Activated CD4-positive, alpha-beta T cell treated with anti-CD3 and anti-CD28 coated beads, Interleukin-2, amount 50 U/mL, for 16 hours (primary cell): ENCODE data around the gene TRIM71.
A peak's percentile ranks its signal among the peaks of the same experiment; 100 is the strongest.

Experiments
- DNase-seq: peaks from one replicate; pipeline ENCODE4 v3.0.0-alpha.2; 2020

The TRIM71 gene

DNA sequence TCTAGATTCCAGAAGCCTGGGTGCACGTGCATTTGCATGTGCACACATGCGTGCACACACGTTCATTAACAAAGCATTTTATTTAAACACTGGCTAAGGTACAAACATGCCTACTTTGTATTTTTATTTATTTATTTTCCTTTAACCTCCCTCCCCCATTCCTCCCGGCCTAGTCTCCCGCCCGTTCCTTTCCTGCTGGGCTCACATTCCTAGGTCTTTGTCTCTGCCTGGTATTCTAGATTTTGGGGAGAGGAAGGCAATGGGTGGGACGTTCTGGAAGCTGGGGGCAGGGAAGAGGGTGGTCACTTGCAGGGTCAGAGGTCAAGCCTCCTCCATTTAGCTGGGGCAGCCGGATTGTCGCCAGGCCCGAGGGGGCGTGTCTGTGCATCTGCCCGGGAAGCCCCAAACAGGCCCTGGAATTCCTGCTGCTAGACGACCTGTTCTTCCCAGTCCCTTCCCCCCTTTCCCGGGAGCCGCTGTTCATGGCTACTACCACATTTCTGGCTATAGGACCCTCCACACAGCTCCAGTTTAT lies 51.8 kb downstream of the TRIM71 start:
- no peak for DNase-seq

DNA sequence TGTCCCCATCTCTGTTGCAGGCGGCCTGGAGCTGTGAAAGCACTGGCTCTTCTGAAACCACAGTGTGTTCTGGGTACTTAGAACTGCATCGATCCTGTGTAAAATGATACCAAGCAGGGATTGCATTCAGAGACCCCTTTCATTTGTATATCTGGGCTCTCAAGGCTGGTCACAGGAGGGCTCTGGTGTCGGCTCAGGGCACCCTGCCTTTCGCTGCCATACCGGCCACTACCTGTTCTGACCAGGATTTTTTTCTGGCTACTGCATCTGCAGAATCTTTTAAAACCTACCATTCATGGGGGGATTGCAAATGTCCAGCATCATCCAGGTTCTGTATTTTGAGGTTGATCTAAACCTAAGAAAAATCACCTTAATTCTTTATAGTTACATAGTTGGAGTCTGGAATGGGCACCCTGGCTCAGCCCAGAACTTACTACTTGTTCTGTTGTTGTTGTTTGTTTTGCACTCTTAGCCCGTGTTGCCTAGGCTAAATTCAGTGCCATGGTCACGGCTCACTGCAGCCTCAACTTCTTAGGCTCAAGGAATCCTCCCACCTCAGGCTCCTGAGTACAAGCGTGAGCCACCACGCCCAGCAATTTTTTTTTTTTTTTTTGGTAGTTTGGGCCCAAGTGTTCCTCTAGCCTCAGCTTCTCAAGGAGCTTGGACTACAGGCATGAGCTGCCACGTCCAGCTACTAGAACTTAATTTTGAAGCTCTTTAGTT lies 52.7 kb downstream of the TRIM71 start:
- DNase-seq = no peak

DNA sequence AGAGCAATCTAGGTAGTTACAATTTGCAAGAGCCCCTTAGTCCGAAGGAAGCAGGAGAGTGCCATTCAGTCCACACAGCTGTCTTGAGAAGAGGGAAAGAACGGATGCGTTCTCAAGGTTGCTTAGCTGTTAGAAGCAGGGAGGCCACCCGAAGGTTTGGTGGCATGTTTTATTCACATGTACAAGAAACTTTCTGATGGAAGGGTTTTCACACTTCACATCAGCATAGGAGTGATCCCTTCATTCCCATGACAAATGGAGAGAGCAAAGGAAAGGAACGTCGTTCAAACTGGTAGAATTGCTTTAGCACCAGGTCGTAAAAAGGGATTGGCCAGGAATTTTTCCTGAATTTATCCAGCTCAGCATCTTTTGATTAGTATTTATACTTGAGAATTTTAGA lies 53.5 kb downstream of the TRIM71 start:
- DNase-seq = no peak

DNA sequence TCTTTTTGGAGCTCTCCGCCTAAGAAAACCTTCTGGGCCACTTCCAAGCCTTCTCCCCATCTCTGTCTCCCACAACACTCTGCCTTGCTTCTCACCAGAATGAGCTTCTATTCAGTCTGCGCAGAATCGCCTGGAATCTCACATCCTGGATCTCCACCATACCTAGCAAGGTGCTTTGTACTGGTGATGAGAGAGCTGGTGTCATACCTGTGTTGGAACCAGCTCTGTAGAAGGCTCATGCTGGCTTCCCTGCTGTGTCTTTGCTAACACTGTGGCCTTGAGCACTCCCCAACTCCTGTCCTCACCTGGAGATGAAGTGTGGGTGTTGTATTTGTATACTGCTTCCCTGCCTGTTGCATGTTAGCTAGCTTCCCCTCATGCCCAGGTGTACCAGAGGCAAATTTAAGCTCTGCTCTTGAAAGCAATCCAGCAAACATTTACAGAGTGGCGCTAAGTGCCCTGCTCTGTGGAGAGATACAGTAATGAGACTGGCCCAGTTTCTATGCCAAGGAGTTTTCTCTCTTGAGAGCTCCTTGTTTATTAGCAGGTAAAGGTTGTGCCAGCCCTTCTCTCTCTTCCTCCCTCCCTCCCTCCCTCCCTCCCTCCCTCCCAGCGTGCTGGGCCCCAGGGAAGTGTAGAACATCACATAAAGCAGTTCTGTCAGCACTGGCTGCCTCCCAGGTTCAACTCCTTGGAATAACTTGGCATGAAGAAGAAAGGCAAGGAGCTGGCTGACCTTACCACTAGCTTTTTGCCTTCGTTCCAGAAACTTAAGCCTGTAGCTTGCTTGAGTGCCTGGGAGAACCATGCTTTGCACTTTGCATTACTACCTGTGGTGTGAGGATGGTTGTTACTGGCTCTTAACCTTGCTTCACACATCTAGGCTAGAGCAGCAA lies 54.9 kb downstream of the TRIM71 start:
- no peak for DNase-seq

DNA sequence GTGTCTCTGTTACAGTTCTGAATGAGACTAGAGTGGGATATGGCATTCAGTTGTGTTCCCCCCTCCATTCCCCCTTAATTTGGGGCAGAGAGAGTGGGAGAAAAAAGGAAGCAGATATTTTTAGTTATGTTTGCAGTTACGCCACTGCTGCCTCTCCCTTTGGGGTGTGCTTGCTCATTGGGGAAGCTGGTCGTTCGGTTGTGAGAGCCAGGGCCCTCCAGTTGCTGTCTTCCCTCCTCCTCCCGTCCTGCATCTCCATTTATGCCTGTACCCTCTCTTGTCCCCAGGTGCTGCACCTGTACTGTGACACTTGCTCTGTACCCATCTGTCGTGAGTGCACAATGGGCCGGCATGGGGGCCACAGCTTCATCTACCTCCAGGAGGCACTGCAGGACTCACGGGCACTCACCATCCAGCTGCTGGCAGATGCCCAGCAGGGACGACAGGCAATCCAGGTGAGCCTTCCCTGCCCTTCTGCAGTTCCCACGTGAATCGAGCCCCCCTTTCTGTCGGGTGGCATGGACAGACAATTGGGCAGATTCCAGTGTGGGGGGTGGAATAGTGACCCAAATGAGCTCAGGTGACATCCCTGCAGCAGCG lies 55.8 kb downstream of the TRIM71 start:
- no peak for DNase-seq

DNA sequence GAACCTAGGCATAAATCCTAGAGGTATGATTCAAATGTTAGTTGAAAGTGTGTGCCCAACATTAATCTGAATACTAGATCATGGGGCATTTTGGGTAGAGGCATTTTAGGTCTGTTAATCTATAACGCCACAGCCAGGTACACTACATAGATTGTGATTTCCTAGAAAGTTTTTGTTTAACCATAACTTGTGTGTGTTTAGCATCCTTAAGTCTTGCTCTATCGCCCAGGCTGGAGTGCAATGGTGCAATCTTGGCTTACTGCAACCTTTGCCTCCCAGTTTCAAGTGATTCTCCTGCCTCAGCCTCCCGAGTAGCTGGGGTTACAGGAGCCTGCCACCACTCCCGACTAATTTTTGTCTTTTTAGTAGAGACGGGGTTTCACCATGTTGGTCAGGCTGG lies 59.1 kb downstream of the TRIM71 start:
- DNase-seq = no peak

DNA sequence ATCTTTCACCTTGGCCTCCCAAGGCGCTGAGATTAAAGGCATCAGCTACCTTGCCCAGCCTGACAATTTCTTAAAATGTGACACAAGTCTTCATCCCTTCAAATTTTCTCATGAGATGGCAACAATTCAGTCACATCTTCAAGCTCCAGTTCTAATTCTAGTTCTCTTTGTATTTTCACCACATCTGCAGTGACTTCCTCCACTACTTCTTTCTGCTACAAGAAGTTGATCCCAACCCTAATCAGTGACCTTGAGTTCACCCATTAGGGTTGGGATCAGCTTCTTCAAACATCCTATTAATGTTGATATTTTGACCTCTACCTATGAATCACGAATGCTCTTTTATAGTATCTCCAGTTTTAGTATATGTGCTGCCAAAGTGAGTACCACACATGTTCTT lies 59.8 kb downstream of the TRIM71 start:
- no peak for DNase-seq

DNA sequence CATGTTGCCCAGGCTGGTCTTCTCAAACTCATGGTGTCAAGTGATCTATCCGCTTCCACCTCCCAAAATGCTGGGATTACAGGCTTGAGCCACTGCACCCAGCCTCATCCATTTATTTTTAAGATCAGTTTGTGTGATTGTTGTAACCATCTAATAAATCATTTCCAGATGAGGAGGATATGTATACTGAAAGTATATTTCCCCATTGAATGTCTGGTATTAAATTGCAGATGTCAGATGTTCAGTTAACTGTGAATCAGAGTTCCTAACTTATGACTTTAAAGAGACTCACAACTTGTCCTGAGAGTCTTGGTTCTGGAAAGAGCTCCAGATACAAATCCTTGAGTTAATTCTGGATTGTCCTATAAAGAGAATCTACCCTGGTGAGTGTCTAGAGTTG lies 62.4 kb downstream of the TRIM71 start:
- DNase-seq = no peak

DNA sequence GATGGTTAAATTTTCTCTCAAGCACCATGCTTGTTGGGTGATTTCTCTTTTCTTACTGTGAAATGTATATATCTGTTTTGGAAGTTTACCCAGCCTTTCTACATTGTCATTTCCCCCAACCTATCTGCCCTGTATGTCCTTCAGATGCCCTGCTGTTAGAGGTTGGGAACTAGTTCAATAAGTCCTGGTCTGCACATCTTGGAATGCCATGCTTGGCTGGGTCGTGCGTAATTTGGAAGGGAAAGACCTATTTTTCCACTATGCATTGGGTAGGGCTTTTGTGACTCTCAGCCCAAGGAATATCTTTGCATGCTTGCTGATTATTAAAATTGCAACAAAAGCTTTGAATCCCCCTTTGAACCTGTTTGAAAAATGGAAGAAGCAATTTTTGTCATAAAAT lies 63.8 kb downstream of the TRIM71 start:
- DNase-seq = no peak

DNA sequence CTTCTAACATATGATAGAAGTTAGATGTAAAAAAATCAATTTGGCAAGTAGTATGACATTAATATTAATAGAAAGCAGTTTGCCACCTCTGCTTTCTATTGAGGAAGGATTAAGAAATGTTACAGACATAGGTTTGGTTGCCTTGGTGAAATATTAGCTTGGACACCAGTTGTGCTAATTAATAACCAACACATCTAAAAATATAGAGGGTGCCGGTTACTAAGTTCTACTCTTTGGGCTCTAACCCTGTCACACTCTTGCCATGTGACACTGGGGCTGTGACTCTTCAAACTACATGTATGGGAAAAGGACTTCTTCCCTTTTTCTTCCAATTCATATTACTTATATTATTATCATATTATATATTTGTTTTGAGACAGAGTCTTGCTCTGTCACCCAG lies 64.4 kb downstream of the TRIM71 start:
- DNase-seq = no peak

DNA sequence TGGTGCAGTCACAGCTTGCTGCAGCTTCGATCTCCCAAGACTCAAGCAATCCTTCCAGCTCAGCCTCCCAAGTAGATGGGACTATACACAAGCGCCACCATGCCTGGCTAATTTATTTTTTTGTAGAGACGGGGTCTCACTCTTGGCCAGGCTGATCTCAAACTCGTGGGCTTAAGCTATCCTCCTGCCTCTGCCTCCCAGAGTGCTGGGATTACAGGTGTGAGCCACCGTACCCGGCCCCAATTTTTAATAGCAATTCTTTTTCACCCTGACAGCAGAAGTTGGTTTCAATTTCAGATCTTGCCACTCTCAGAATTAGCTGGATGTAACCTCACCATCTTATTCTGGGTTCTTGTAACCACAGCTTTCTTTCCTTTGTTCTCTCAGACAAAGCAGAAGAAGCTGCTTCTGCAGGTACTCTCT lies 64.8 kb downstream of the TRIM71 start:
- peak; percentile 80 for DNase-seq

DNA sequence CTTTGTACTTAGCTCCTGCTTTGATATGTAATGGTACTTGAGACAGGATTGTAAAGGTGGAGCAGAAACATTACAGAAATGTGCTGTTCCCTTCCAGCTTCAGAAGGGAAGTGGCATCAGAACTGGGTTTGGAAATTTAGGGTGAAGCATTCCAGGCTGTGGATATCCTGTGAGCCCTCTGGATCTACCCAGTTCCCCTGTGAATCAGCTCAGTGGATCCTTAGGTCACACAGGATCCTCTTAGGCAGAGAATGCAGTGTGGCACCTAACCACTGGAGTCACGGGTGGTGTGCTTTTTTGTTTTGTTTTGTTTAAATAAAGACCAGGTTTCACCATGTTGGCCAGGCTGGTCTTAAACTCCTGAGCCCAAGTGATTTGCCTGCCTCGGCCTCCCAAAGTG lies 66.0 kb downstream of the TRIM71 start:
- no peak for DNase-seq

DNA sequence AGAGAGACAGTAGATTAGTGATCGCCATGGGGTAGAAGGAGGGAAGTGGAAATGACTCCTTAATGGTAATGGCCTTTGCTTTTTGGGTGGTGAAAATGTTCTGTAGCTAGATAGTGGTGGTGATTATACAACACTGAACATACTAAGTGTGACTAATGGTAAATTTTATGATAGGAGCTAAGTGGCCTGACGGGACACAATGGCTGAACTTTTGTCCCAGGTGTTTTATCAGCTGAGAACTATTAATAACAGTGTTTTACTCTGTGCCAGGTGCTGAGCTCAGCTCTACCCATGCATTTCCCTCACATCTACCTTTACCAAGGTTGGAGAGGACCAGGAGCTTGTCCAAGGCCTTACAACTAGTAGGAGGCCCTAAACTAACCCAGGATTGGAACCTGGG lies 66.8 kb downstream of the TRIM71 start:
- no peak for DNase-seq

DNA sequence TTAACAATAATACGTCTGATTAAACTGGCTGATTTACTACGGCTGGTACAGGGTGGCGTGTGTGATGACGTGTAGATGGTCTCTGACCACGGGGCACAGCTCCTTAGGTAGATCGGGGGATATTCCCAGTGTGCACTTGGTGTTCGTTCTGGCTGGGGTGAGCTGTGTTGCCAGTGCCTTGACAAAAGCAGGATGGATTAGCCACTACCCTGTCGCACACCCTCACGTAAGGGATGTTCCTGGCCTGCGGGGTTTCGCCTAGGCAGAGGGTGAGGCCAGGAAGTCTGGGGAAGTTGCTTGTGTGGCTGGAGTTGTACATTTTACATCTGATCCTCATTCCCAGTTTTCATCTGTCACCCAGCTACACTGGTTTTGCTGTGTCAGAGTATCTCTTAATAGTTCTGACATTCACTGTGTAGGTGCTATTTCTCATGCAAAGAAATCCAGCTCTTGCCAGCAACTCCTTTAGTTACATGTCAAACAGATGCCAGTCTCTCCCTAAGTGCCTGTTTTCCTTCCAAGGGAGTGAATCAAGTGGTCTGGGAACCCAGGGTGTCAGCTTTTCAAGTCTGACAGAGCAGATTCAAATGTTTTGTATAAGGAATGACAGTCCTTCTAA lies 67.6 kb downstream of the TRIM71 start:
- no peak for DNase-seq

DNA sequence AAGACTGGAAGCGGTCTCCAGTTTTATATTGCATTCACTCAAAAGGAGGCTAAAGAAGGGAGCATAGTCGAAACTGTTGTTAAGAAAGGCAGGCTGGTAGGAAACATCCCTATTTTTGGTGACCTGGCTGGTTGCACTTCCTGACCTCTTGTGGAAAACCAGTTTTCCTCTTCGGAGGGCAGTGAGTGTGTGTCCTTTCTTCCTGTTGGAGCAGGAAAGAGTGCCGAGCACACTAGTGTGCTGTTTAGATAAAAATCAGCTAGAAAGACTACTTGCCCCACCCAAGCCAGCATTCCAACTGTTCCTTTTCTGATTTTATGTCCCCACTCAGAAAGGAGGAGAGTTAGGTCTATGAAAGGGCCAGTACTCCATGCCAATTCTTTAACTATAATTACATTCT lies 68.5 kb downstream of the TRIM71 start:
- no peak for DNase-seq

DNA sequence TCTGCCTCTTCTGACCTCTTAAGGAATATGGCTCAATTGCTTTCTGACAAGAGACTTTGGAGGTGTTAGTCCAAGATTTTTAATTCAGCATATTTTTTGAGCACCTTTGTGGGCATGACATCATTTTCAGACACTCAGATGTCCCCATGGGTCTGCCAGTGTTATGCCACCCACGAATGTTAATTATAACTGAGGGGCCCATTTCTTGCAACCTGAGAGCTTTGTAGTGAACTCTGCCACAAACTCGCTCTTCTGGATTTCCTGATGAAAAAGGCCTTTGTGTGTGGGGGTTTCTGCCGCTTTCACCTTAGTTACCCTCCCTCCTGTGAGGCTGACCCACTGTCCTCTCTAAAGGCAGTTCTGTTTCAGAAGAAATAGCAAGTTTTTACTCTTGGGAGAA lies 69.1 kb downstream of the TRIM71 start:
- no peak for DNase-seq

DNA sequence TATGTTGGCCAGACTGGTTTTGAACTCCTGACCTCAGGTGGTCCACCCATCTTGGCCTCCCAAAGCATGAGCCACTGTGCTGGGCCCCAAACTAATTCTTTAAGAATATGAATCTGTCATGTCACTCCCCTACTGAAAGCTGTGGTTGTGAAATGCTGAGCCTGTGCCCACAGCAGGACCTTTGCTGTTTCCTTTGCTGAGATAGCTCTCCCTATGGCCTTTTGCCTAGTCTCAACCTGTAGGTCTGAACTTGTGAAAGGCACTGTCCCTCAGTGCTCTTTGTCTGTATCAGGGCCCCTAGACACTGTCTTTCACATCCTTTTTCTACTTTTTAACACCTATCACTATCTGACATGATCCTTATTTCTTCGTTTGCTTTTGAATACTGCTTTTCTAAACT lies 70.9 kb downstream of the TRIM71 start:
- no peak for DNase-seq

DNA sequence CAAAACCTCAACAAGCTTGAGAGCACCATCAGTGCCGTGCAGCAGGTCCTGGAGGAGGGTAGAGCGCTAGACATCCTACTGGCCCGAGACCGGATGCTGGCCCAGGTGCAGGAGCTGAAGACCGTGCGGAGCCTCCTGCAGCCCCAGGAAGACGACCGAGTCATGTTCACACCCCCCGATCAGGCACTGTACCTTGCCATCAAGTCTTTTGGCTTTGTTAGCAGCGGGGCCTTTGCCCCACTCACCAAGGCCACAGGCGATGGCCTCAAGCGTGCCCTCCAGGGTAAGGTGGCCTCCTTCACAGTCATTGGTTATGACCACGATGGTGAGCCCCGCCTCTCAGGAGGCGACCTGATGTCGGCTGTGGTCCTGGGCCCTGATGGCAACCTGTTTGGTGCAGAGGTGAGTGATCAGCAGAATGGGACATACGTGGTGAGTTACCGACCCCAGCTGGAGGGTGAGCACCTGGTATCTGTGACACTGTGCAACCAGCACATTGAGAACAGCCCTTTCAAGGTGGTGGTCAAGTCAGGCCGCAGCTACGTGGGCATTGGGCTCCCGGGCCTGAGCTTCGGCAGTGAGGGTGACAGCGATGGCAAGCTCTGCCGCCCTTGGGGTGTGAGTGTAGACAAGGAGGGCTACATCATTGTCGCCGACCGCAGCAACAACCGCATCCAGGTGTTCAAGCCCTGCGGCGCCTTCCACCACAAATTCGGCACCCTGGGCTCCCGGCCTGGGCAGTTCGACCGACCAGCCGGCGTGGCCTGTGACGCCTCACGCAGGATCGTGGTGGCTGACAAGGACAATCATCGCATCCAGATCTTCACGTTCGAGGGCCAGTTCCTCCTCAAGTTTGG lies 72.9 kb downstream of the TRIM71 start:
- no peak for DNase-seq

DNA sequence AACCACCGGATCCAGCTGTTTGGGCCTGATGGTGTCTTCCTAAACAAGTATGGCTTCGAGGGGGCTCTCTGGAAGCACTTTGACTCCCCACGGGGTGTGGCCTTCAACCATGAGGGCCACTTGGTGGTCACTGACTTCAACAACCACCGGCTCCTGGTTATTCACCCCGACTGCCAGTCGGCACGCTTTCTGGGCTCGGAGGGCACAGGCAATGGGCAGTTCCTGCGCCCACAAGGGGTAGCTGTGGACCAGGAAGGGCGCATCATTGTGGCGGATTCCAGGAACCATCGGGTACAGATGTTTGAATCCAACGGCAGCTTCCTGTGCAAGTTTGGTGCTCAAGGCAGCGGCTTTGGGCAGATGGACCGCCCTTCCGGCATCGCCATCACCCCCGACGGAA lies 73.6 kb downstream of the TRIM71 start:
- no peak for DNase-seq

DNA sequence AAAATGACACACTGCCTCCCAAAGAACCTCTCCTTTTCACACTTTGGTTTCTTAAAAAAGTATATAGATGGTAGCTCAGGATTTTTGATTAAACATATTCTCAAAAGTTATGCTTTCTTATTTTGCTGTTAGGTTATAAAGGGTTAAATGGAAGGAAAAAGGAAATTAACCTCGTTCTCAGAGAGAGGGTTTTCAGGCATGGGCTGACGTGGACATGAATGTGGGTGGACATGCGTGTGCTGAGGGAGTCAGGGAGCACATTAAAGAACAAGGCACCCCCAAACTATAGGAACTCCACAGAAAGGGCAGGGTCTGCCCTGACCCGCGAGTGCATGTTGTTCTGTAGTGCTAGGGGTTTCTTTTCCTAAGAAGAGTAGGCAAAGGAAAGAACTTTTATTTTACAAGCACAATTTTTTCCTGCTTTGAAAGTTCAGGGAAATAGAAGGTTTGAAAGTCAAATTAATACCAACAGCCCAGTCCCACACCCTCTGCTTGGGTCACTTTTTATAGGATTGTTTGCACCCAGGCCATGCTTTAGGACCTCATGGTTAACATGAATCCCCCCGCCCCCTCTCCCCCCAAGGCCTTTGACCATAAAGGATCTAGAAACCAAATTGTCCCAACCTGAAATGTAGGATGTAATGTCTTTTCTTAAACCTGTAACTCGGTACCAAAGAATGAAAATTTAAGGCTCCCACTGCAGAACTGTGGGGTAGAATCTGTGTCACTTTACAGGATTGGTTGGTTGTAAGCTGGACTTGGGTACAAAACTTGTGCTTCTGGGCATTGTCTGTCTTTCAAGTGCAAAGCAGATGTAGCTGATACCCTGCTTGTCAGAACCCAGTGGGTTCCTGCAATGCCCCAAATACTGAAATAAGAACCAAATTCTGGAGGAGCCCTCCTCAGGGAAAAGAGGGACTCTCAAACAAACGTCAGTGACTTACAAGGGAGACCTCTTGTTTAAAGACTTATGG lies 75.1 kb downstream of the TRIM71 start:
- DNase-seq = no peak

DNA sequence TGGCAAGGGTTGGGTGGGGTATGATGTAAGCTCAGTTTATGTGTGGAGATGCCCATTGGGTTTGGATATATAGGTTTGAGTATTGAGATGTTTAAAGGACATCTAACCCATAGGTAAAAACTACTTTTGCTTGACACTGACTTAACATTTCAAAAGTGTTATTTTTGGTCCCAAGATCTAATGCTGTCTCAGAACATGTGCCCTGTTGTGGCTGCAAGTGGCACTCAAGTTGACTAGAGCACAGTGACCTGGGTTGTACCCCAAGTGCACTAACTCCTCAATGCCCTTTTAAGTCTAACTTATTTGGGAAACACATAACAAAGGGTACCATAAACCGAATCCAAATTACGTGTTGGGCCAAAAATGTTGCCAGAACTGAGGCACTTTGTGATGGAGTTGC lies 77.2 kb downstream of the TRIM71 start:
- DNase-seq = no peak
